GM21360 (cell line): ENCODE data around the gene CDCA4.

Source experiments
- ATAC-seq: cut with Tn5 transposase; IDR thresholded peaks from one replicate; pipeline ENCODE4 v1.9.1; 2021; ENCODE audit warnings: mild to moderate bottlenecking, moderate library complexity; ENCODE audit not compliant: unreplicated experiment

The CDCA4 gene

GRCh38 chr14:105059035-105059924 lies 38.4 kb upstream of the CDCA4 start:
- no peak for ATAC-seq

DNA sequence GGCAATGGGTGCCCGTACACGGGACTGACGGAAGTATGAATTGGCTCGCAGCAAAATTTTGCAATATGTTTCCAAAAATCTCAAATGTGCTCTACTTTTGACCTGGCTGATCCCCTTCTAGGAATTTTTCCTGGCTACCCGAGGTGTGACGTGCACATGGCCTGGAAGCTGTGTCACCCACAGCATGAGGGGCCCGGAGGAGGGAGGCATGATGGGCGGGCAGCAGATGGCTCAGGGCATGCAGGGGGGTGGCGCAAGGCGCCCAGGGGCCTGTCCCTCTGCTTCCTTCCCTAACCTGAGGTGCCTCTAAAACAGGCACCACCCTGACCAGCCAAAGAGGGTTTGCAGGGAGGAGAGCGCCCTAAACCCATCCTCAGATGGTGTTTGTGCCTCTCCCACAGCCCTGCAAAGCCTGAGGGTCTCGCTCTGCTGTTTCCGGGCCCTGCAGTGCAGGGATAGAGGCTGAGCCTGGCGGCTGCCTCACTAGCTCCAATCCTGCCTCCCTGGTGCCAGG lies 37.7 kb upstream of the CDCA4 start:
- ATAC-seq = no peak

DNA sequence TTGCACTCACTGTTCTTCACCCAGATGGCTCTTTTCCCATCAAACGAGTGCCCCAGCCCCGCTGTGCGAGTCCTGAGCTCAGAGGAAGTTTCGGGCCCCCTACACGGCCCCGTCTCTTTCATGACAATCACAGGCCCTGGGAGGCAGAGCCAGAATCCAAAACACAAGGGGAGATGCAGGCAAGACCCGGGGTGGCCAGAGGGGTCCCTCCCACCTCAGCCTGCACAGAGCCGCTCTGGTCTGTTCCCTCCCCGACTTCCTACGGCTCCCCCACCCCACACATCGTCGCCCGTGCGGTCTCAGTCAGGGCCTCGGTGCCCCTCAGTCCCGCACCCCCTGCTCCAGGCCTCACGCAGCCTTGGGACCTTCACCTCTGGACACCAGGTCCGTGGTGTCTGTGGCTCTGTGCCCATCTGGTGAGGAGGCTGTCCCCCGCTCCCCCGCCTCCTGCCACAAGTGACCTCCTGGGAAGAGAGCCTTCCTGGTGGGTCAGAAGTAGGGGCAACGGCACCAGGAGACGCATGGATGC lies 35.5 kb upstream of the CDCA4 start:
- ATAC-seq = no peak

- ATAC-seq = no peak
Measured at GRCh38 chr14:105055736-105056302, 34.9 kb upstream of the CDCA4 start.

DNA sequence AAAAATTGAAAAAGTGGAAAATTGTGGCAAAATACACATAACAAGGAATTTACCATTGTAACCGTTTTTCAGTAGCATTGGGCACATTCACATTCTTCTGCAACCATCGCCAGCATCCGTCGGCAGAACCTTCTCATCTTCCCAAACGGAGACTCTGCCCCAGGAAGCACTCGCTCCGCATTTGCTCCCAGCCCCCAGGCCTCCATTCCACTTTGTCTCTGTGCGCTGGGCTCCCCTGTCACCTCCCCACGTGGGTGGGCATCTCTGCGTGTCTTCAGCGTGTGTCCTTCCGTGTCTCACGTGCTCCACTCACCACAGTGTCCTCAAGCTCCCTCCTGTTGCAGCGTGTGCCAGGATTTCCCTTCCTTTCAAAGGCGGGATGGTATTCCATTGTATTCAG lies 34.5 kb upstream of the CDCA4 start:
- no peak for ATAC-seq

DNA sequence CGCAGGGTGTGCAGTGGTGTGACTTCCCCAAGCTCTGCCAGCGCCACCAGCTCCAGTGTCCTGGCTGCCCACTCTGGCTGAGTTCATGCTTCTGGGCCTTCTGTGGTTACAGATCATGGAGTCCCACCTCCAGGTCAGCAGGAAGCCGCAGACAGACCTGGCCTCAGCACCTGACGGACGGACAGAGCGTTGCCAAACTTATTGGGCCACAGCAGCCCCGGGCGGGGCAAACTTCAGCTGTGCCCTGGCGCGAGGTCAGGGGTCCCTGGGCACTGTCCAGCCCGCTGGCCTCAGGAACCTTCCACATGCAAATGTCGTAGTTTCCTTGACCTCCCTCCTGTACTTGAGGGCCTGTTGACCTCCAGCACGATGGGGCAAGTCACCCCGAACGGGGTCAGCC lies 33.1 kb upstream of the CDCA4 start:
- no peak for ATAC-seq

GRCh38 chr14:105053421-105053820 lies 32.5 kb upstream of the CDCA4 start:
- no peak for ATAC-seq

- no peak for ATAC-seq
Measured at GRCh38 chr14:105052110-105052458, 31.2 kb upstream of the CDCA4 start.

GRCh38 chr14:105051182-105052109 lies 30.6 kb upstream of the CDCA4 start:
- no peak for ATAC-seq

GRCh38 chr14:105050551-105050897 lies 29.6 kb upstream of the CDCA4 start:
- no peak for ATAC-seq

- no peak for ATAC-seq
Measured at GRCh38 chr14:105049753-105050550, 29.1 kb upstream of the CDCA4 start.

DNA sequence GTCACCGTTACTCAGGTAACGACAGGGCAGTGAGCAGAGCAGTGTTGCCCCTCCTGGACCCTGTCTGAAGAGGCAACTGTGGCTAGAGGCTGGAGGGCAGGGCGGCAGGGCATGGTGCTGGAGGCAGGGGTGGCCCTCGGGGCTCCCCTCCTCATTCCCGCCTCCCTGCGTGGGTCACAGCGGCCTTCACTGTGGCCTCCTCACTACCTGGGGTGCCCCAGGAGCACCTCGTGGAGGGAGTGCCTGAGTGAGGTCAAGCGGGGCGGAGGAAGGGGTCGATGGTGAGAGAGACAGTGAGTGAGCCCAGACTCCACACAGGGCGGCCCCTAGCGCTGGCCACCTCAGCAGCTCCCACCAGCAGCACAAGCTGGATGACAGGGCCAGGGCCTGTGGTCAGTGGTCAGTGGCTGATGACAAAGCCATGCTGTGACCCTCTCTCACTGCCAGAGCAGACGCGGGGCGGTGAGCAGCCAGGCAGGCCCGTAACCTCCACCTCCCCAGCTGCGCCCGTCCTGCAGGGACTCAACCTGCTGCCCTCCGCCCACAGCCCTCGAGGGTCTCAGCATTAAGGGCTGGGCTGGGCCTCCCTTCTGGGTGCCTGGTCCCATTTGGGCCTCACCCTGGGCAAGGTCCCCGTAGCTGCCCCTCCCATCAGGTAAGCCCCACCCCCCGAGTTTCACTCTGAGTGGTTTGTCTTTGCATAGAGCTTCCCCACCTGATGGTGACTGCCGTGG lies 26.6 kb upstream of the CDCA4 start:
- no peak for ATAC-seq

- no peak for ATAC-seq
Measured at GRCh38 chr14:105046891-105047282, 26.0 kb upstream of the CDCA4 start.

DNA sequence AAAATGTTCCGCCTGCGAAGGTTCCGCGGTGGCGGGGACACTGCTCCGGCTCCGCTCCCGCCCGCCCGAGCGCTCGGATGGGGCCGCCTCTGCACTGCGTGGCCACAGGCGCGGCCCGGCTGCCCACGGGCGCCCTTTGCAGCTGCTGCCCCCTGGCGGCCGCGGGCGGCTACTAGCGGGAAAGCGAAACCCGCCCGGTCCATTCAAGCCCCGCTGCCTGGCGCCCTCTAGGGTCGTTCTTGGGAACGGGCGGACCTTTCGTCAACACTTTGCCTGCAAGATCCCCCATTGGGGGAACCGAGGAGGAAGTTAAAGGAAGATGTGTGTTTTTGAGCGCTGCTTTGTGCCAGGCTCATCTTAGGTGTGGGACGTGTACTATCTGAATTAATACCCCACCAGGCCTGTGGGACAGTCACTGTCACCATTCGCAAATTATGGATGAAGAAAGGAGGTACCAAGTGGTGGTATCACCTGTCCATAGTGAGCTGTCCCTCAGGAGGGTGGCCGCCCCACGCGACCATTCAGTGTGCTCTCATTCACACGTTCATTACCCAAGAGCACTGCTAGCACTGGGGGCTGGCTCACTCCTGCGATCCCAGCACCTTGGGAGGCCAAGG lies 24.9 kb upstream of the CDCA4 start:
- peak; percentile 66 for ATAC-seq

DNA sequence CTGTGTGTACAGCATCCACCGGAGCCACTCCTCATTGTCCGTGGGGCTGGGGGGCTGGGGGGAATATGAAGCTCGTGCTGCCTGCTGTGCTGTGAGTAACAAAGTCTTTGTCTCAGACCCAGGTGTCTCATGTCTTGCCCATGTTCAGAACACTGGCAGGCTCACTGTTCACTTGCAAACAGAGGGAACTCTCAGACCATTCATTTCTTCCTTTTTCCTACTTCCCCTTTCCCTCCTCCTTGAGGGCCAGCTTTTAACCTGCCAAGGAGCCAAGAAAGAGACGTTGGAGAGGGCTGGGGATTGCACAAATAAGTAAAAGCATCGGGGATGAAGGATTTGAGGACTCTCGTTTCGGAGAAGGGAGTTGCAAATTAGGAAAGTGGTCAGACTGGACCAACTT lies 22.8 kb upstream of the CDCA4 start:
- ATAC-seq = no peak

DNA sequence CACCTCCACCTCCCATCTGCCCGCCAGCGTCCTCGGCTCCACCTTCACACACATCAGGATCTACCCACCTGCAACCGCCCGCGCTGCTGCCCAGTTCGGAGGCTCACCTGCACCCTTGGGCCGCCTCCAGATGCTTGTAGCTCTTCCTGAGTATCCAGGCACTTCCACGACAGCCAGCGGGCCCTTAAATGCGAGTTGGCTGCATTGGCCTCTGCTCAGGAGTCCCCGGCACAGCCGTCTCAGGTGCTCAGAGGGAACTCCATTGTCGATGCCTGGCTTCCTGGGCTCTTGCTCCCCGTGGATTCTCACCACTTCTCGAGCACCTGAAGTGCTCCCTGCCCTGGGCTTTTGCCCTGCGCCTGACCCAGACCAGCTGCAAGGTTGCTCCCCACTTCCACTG lies 21.9 kb upstream of the CDCA4 start:
- ATAC-seq = no peak

GRCh38 chr14:105041841-105042765 lies 21.2 kb upstream of the CDCA4 start:
- ATAC-seq = no peak
